Heart left ventricle (tissue), 16 donors: ENCODE measurements around the gene CDC42SE1. TPM values are rescaled to one million over a fixed set of nuclear protein-coding genes. Genes with fewer than 3 reads are reported as not detected.

ENCODE experiments used
- ATAC-seq, 4 donors: fragments of 200-7000 bp; cut with Tn5 transposase; one replicate each; pipeline ENCODE4 v1.9.1; 2020 to 2022; ENCODE audit warnings: moderate library complexity in 4 of 4, mild to moderate bottlenecking in 3 of 4, moderate number of reproducible peaks in 1 of 4
- DNase-seq, 5 donors: peaks; one replicate each; pipeline ENCODE4 v3.0.0-alpha.2; 2020
- H3K27ac ChIP-seq, 12 donors: fragments of 200-600 bp; sonication (generic) in 4 of 12; one replicate each; pipeline versions ENCODE4 v1.5.0 to v1.8.0; 2016 to 2022; ENCODE audit warnings: mild to moderate bottlenecking in 2 of 12
- H3K27me3 ChIP-seq, 9 donors: fragments of 200-600 bp; sonication (generic) in 2 of 9; one replicate each; pipeline versions ENCODE4 v1.5.1 to v1.8.0; 2016 to 2022; ENCODE audit warnings: mild to moderate bottlenecking in 3 of 9
- H3K36me3 ChIP-seq, 9 donors: fragments of 200-600 bp; sonication (generic) in 2 of 9; one replicate each; pipeline versions ENCODE4 v1.5.0 to v1.8.0; 2018 to 2022; ENCODE audit warnings: mild to moderate bottlenecking in 2 of 9
- H3K4me1 ChIP-seq, 12 donors: fragments of 200-600 bp; sonication (generic) in 4 of 12; one replicate each; pipeline versions ENCODE4 v1.5.0 to v1.8.0; 2016 to 2022; ENCODE audit warnings: mild to moderate bottlenecking in 3 of 12
- H3K4me3 ChIP-seq, 12 donors: fragments of 200-600 bp; sonication (generic) in 4 of 12; one replicate each; pipeline versions ENCODE4 v1.5.0 to v1.8.0; 2017 to 2022; ENCODE audit warnings: mild to moderate bottlenecking in 9 of 12, moderate library complexity in 4 of 12
- H3K9me3 ChIP-seq, 12 donors: fragments of 200-600 bp; sonication (generic) in 4 of 12; one replicate each; pipeline versions ENCODE4 v1.5.0 to v1.8.0; 2016 to 2022; ENCODE audit warnings: mild to moderate bottlenecking in 1 of 12
- POLR2A ChIP-seq, 2 donors: fragments of 450-650 bp; IDR thresholded peaks; one replicate each; pipeline ENCODE4 v1.6.1; 2017; ENCODE audit warnings: antibody characterized with exemption in 2 of 2, mild to moderate bottlenecking in 2 of 2, moderate library complexity in 2 of 2
- WGBS, 4 donors: extraction: QIAGEN DNeasy Blood & Tissue Kit in 2 of 4; methylation state at CpG; one replicate each; pipeline versions ENCODE4 v1.1.5 to v1.1.7; 2013 to 2018; 5-methylcytosine and 5-hydroxymethylcytosine counted together
- intact Hi-C, 10 donors: fragments of 100-400 bp; cut with DNase I; formaldehyde crosslinking; loops; one replicate each; pipeline versions ENCODE4 v1.11.1 to v1.14.2; 2022
- polyA plus RNA-seq, 2 donors: library from polyadenylated mRNA; stranded (reverse); fragments of 200-250 nt; gene quantifications; one replicate each; pipeline ENCODE4 v1.2.3, GENCODE V29; 2013
- total RNA-seq, 9 donors: library from RNA; depleted of rRNA in 2 of 9; stranded (reverse); fragments of >200 nt in 2 of 9; fragmentation: NEBNext Ultra II Directional in 3 of 9; extraction: Animal tissue kit (Norgen Biotek cat#: 25700) in 3 of 9; gene quantifications; one replicate each; pipeline versions ENCODE4 v1.1.0 to v1.2.4, GENCODE V29; 2016 to 2023
- TF ChIP-seq, protein P1 (sequence below), 12 donors: fragments of 200-600 bp; sonication (generic) in 4 of 12; IDR thresholded peaks; one replicate each; pipeline versions ENCODE4 v1.5.0 to v1.8.0; 2018 to 2022; ENCODE audit warnings: antibody characterized with exemption in 12 of 12, mild to moderate bottlenecking in 5 of 12
- donor health status: ischemic (EF 13 %, LVEDD 7.1; RV severe dilation, severe dysfunction).
- donor health status: healthy with polysubstance abuse.
- donor health status: DM: no; HTN: yes; CAD: no.
- donor health status: DM: no; HTN: no; CAD: no.
- donor health status: ischemic (EF 25% LVEDD 6.9; RV normal size, moderate dysfunction).
- donor health status: ischemic (EF 25% LVEDD 5.7; RV mildly dilated, moderate dysfunction).
- donor health status: healthy.
- donor health status: DM: yes; HTN: yes; CAD: no.
- donor health status: ischemic (EF 35%, LVEDD 5.7; RV mildly dilated, moderate dysfunction).
- donor health status: nonischemic (EF 11% LVEDD 7.7; RV severe dilation, severe dysfunction).
- donor health status: DM: yes; HTN: yes; CAD: no.
- donor health status: PGD.
- donor health status: ischemic (EF 29% LVEDD 5.4; RV normal size, mild dysfunction).
- donor health status: nonischemic (EF 23%, LVEDD 6.1; RV moderate dilation, normal function).

CDC42SE1 gene
- total and polyA plus RNA-seq, 11 donors: 20.3 to 65.9 (median 28.2) TPM

DNA sequence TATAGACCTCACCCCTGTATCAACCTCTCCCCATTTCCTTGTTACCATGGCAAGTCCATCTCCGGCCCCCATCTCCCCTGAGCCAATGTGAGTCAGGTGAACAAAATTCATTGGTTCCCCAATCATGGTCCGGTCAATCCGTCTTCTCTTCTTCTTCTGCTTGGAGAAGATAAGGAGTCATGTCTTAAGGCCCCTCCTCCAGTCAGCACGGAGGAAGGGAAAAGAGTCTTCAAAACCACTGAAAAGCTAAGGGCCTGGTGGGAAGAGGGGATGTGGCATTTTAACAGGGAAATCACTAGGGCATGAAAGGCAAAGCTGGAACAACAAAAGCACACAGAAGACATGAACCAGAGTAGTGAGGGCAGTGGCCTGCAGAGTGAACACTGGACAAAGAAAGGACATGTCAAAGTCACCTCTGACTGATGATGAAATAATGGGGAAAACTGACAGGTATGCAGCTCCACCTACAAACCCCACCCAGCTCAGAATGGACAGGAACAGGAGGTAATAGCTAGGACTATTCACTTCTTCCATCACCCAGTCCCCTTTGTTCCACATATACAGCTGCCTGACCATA lies 4.4 kb downstream of the CDC42SE1 start:
- intact Hi-C loops: loop anchor here in 5 of 10 donors (5.0 kb wide), 2 partner anchors 33 to 48 kb away; partner anchors contain the start of genes MINDY1 (in 4 of the 5) and PRUNE1 (in 4 of the 5)
- H3K36me3 ChIP-seq: peaks cover 2 to 72% (median 57%) of the 10 kb centered on the region in 9 donors
- WGBS, 4 donors: 76 to 90% (median 83%) methylated on average over 4 of the region's 4 CpGs
- no peaks in the 10 kb centered on the region for H3K27me3 ChIP-seq
- no peaks in the 10 kb centered on the region for H3K9me3 ChIP-seq
- DNase-seq (no peak), ATAC-seq (no peak)
- TF ChIP-seq, protein P1, sequence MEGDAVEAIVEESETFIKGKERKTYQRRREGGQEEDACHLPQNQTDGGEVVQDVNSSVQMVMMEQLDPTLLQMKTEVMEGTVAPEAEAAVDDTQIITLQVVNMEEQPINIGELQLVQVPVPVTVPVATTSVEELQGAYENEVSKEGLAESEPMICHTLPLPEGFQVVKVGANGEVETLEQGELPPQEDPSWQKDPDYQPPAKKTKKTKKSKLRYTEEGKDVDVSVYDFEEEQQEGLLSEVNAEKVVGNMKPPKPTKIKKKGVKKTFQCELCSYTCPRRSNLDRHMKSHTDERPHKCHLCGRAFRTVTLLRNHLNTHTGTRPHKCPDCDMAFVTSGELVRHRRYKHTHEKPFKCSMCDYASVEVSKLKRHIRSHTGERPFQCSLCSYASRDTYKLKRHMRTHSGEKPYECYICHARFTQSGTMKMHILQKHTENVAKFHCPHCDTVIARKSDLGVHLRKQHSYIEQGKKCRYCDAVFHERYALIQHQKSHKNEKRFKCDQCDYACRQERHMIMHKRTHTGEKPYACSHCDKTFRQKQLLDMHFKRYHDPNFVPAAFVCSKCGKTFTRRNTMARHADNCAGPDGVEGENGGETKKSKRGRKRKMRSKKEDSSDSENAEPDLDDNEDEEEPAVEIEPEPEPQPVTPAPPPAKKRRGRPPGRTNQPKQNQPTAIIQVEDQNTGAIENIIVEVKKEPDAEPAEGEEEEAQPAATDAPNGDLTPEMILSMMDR (IDR thresholded peaks at IDR 0.05): no peak
- no peak for TF ChIP-seq POLR2A (IDR thresholded peaks at IDR 0.05)
- H3K4me3 ChIP-seq: peak overlapping the region in 1 of 12 donors; percentile 94
- peaks cover 8 to 64% (median 32%) of the 10 kb centered on the region in 12 donors for H3K4me1 ChIP-seq
- peak overlapping the region in 3 of 12 donors; percentile 94 to 98 (median 96) for H3K27ac ChIP-seq

GRCh38 chr1:151051356-151052009 lies 7.9 kb downstream of the CDC42SE1 start:
- Histone ChIP-seq H3K27ac (peak overlapping the region in 1 of 12 donors; percentile 56), H3K9me3 (no peaks in the 10 kb centered on the region), H3K27me3 (no peaks in the 10 kb centered on the region), H3K4me3 (no peak overlapping the region), H3K4me1 (peaks cover 0 to 66% (median 29%) of the 10 kb centered on the region in 12 donors), H3K36me3 (peaks cover 2 to 71% (median 52%) of the 10 kb centered on the region in 9 donors)
- intact Hi-C loops: no loop called here
- TF ChIP-seq, protein P1 (IDR thresholded peaks at IDR 0.05): no peak
- no peak for TF ChIP-seq POLR2A (IDR thresholded peaks at IDR 0.05)
- WGBS, 4 donors: 64 to 79% (median 72%) methylated on average over 2 of the region's 2 CpGs
- DNase-seq (no peak), ATAC-seq (no peak)

- intact Hi-C loops: no loop called here
- 82 to 88% (median 85%) methylated on average over 2 of the region's 2 CpGs for WGBS, 4 donors
- TF ChIP-seq POLR2A (IDR thresholded peaks at IDR 0.05): peak in 1 of 2 donors; percentile 3
- TF ChIP-seq, protein P1 (IDR thresholded peaks at IDR 0.05): no peak
- Histone ChIP-seq H3K36me3 (peaks cover 2 to 58% (median 39%) of the 10 kb centered on the region in 9 donors), H3K27me3 (no peaks in the 10 kb centered on the region), H3K4me3 (no peak overlapping the region), H3K27ac (peak overlapping the region in 3 of 12 donors; percentile 1 to 95 (median 24)), H3K9me3 (no peaks in the 10 kb centered on the region), H3K4me1 (peaks cover 0 to 53% (median 20%) of the 10 kb centered on the region in 12 donors)
- ATAC-seq: no peak
- no peak for DNase-seq
Measured at GRCh38 chr1:151050051-151050688, 9.3 kb downstream of the CDC42SE1 start.

- DNase-seq (no peak), ATAC-seq (no peak)
- peak overlapping the region in 1 of 12 donors; percentile 95 for H3K27ac ChIP-seq
- intact Hi-C loops: loop anchor here in 1 of 10 donors (5.0 kb wide), 1 partner anchor 42 kb away; the partner anchor contains the start of genes MINDY1 and PRUNE1
- peak overlapping the region in 1 of 12 donors; percentile 10 for H3K4me3 ChIP-seq
- 83 to 94% (median 92%) methylated on average over 5 of the region's 5 CpGs for WGBS, 4 donors
- H3K4me1 ChIP-seq: peaks cover 0 to 46% (median 19%) of the 10 kb centered on the region in 12 donors
- H3K9me3 ChIP-seq: no peaks in the 10 kb centered on the region
- peaks cover 2 to 50% (median 32%) of the 10 kb centered on the region in 9 donors for H3K36me3 ChIP-seq
- H3K27me3 ChIP-seq: no peaks in the 10 kb centered on the region
- TF ChIP-seq, protein P1 (IDR thresholded peaks at IDR 0.05): no peak
- TF ChIP-seq POLR2A (IDR thresholded peaks at IDR 0.05): no peak
Measured at GRCh38 chr1:151049458-151049857, 10.0 kb downstream of the CDC42SE1 start.
